Activated T-cell treated with anti-CD3 and anti-CD28 coated beads for 1 hour (primary cell): ENCODE measurements around the gene PRKG1.

Experiments
- DNase-seq: peaks from one replicate; pipeline ENCODE4 v3.0.0-alpha.2; 2020; ENCODE audit warnings: low read depth

PRKG1 gene

GRCh38 chr10:52318136-52318701 lies 1243.9 kb downstream of the PRKG1 start:
- no peak for DNase-seq

DNA sequence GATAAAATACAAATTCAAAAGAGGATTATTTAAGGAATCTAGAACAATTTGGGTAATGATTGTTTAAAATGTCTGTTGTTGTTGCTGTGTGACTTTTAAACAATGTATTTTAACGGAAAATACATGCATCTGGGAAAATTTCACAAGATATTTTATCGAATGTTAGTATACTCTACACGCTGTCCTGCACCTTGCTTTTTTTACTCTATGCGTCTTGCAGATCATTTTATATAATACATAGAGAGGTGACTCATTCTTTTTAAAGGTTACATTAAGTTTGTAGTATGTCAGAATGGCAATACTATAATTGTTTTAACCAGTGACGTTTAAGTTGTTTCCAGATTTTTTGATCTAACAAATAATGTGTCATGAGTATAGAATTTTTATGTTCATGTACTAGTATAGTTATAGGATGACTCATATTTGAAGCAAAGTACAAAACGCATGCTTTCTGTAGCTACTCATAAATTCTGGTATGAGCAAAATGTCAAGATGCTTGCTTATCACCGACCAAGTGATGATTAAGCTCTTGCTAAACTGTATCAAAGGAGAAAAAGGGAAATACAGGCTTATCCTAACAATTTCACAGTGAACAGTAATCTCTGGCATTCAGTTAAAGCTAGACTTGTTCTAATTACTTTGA lies 1244.7 kb downstream of the PRKG1 start:
- no peak for DNase-seq

GRCh38 chr10:52319926-52320325 lies 1245.6 kb downstream of the PRKG1 start:
- DNase-seq = no peak

DNA sequence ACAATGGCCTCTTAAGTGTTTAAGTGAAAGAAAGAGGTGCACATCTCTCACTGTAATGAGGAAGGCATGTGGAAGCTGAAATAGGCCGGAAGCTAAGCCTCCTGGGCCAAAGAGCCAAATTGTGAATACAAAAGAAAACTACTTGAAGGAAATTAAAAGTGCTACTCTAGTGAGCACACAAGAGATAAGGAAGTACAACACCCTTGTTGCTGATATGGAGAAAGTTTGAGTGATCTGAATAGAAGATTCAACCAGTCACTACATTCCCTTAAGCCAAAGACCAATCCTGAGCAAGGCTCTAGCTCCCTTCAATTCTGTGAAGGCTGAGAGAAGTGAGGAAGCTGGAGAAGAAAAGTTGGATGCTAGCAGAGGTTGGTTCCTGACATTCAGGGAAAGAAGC lies 1248.0 kb downstream of the PRKG1 start:
- DNase-seq = no peak

GRCh38 chr10:52322936-52323335 lies 1248.6 kb downstream of the PRKG1 start:
- no peak for DNase-seq

DNA sequence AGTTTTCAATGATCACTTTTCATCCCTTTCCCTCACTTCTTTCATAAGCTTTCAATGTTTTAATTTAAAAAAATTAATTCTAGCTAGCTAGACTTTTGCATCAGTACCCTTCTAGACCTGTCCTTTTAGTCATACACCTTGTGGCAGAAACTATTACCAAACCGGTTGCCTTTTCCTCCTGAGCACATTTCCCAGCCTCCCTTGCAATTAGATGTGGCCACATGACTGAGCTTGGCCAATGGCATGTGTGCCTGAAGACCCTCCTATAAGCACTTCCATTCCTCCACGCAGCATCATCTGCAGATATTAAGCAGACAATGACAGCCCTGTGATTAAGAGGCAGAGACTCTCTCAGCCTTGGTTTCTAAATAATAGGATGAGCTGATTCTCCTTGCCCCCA lies 1252.1 kb downstream of the PRKG1 start:
- no peak for DNase-seq

DNA sequence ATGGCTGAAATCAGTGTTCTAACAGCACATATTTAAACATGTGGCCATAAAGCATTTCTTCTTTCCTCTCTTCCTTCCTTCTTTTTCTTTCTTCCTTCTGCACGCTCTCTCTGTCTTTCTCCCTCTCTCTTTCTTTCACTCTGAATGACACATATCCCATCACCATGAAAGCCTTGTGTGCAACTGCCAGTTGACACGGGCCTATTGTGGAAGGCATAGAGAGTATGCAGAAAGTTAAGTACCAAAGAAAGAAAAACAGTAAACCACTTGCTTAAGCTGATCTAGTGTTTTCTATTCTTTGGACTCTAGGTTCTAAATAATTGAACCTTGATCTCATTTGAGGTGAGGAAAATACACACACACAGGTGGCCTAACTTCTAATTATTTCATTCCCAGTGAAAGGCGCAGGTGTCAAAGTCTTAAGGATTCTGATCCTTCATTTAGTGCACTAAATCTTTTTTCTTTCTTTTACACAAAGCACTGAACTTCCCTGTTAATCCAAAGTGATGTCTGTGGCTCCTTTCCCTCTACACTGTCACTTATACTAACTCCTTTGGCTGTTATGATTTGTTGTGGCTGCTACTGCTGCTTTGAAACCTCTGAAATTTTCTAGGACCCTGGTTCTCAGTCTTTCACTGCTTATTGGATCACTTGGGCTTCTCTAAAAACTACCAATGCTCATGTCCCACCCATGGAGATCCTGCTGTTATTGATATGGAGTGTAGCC lies 1257.5 kb downstream of the PRKG1 start:
- no peak for DNase-seq

- DNase-seq = no peak
Observed at GRCh38 chr10:52332815-52333214, 1258.5 kb downstream of the PRKG1 start.

DNA sequence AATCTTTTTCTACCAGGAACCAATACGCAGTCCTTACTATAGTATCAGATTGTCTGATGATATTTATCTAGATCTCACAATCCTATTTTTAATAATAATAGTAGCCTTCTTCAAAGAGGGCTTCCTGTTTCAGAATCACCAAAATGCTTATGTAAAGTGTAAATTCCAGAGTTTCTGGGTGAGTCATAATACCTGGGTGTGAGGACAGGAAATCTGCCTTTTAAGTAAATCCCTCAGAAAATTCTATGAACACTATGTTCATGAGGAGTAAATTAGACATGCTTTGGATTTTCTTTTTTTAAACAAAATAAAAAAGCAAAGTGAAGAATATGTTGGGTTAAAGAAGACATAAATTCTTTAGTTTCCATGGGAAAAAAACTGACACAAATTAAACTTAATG lies 1260.3 kb downstream of the PRKG1 start:
- no peak for DNase-seq

DNA sequence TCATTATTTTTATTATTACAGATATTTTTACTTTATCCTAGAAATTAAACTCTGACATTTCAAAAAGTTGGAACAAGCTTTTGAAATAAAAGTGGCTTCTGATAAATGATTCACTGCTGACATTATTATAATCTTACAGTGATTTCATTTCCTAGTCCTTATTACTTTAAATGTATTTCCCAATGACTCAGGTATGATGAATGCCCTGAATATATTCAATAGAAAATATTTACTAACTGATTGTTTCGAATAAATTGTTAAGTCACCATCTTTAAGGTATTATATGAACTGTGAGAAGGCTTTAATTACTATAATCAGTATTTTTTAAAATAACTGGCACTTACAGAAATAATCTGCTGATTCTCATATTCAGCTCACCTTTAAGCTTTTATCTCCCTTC lies 1261.4 kb downstream of the PRKG1 start:
- DNase-seq = no peak

- DNase-seq = no peak
Observed at GRCh38 chr10:52337225-52337624, 1262.9 kb downstream of the PRKG1 start.

DNA sequence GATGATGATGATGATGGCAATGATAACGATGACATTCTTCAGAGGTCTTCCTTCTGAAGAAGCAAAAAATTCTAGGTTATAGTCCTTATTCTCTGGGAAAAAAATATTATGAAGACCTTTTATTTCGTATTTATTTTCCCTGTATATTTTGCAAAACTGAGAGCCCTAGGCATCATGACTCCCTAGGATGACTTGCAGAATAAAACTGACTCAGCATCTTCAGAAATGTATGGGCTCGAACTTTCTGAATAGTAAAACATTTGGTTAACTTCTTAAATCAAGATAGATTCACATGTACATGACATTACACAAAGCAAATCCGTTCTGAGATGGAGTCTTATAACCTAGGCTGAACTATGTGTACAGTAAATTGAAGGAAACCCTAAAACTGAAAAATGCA lies 1269.2 kb downstream of the PRKG1 start:
- no peak for DNase-seq

- no peak for DNase-seq
Observed at GRCh38 chr10:52346394-52347326, 1272.4 kb downstream of the PRKG1 start.

DNA sequence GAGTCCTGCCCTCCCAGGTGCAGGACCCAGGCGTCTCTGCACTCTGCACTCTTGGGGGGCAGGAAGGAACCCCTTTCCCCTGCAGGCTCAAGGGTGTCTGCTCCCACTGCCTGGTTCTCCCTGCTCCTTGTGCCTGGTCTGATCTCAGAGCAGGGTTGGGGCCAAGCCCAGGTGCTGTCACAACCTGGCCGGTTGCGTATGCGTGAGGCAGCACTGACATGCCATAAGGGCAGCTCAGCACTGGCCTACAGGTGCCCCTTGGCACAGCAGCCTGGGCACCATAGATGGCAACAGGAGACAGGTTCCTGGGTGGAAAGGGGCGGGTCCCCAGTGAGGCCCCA lies 1273.0 kb downstream of the PRKG1 start:
- no peak for DNase-seq
